ENCODE data around the gene SCGB3A1.
A peak's percentile ranks its signal among the peaks of the same experiment; 100 is the strongest.

Gene SCGB3A1

GRCh38 chr5:180608572-180609310 is 17.4 kb upstream of the SCGB3A1 start:
- Histone ChIP-seq H3K4ac (ENCODE audit: low read length) (no peak overlapping the region), H3K36me3 (replicated peaks in 1 of 2; ENCODE audit: control insufficient read depth in 2 of 2, insufficient read depth in 2 of 2, low read length in 2 of 2) (peaks cover 2 to 30% of the 10 kb centered on the region in 2 donors), H2AFZ (ENCODE audit: low read length) (no peak overlapping the region), H2AK5ac (ENCODE audit: low read depth, low read length) (no peak overlapping the region), H2BK5ac (ENCODE audit: low read length) (peak overlapping the region; percentile 11), H4K8ac (ENCODE audit: low read depth, low read length) (no peak overlapping the region), H2BK15ac (ENCODE audit: low read length) (no peak overlapping the region), H3K27ac (replicated peaks; ENCODE audit: low read length) (no peak overlapping the region), H3K9ac (ENCODE audit: low read depth, low read length, poor library complexity) (no peak overlapping the region), H2BK12ac (ENCODE audit: low read length) (no peak overlapping the region), H3K27me3 (ENCODE audit: control insufficient read depth in 3 of 3, insufficient read depth in 3 of 3, low read depth in 1 of 3, low read length in 3 of 3) (no peaks in the 10 kb centered on the region), H3K79me1 (ENCODE audit: low read depth, low read length) (peaks cover 2% of the 10 kb centered on the region), H4K91ac (ENCODE audit: low read depth, low read length, poor library complexity) (no peak overlapping the region), H3K9me3 (replicated peaks in 1 of 2; ENCODE audit: control insufficient read depth in 2 of 2, insufficient read depth in 1 of 2, low read depth in 1 of 2, low read length in 2 of 2) (peaks cover 0 to 2% of the 10 kb centered on the region in 2 donors), H3K14ac (ENCODE audit: low read length) (peak overlapping the region; percentile 71), H3K18ac (ENCODE audit: low read length) (peak overlapping the region; percentile 38), H3K4me2 (ENCODE audit: insufficient read depth, low read length, poor library complexity, severe bottlenecking) (no peak overlapping the region), H3K23ac (ENCODE audit: low read depth, low read length, poor library complexity) (no peak overlapping the region), H3K4me1 (ENCODE audit: control insufficient read depth in 2 of 2, insufficient read depth in 1 of 2, low read depth in 1 of 2, low read length in 2 of 2) (no peaks in the 10 kb centered on the region), H3K4me3 (ENCODE audit: low read length in 2 of 2) (no peak overlapping the region), H2BK120ac (ENCODE audit: low read depth, low read length) (no peak overlapping the region)
- no peak for DNase-seq (ENCODE audit: low spot score)
- no CpG with 5 or more reads among the region's 26 CpGs for WGBS, 2 donors (ENCODE audit: extremely low coverage in 2 of 2, insufficient read length in 2 of 2, insufficient replicate concordance in 1 of 2)

- H3K4me1 ChIP-seq (ENCODE audit: control insufficient read depth in 2 of 2, insufficient read depth in 1 of 2, low read depth in 1 of 2, low read length in 2 of 2), result no peaks in the 10 kb centered on the region
- H4K91ac ChIP-seq (ENCODE audit: low read depth, low read length, poor library complexity), result no peak overlapping the region
- no peaks in the 10 kb centered on the region for H3K27me3 ChIP-seq (ENCODE audit: control insufficient read depth in 3 of 3, insufficient read depth in 3 of 3, low read depth in 1 of 3, low read length in 3 of 3)
- H2BK12ac ChIP-seq (ENCODE audit: low read length), result no peak overlapping the region
- no peak overlapping the region for H2BK15ac ChIP-seq (ENCODE audit: low read length)
- DNase-seq (ENCODE audit: low spot score), result no peak
- no peak overlapping the region for H3K4ac ChIP-seq (ENCODE audit: low read length)
- peaks cover 0 to 2% of the 10 kb centered on the region in 2 donors for H3K9me3 ChIP-seq (replicated peaks in 1 of 2; ENCODE audit: control insufficient read depth in 2 of 2, insufficient read depth in 1 of 2, low read depth in 1 of 2, low read length in 2 of 2)
- H3K79me1 ChIP-seq (ENCODE audit: low read depth, low read length), result peaks cover 2% of the 10 kb centered on the region
- no peak overlapping the region for H3K14ac ChIP-seq (ENCODE audit: low read length)
- no peak overlapping the region for H4K8ac ChIP-seq (ENCODE audit: low read depth, low read length)
- H3K4me3 ChIP-seq (ENCODE audit: low read length in 2 of 2), result no peak overlapping the region
- no peak overlapping the region for H2AFZ ChIP-seq (ENCODE audit: low read length)
- no peak overlapping the region for H3K18ac ChIP-seq (ENCODE audit: low read length)
- H3K27ac ChIP-seq (replicated peaks; ENCODE audit: low read length), result no peak overlapping the region
- no peak overlapping the region for H3K4me2 ChIP-seq (ENCODE audit: insufficient read depth, low read length, poor library complexity, severe bottlenecking)
- H3K36me3 ChIP-seq (replicated peaks in 1 of 2; ENCODE audit: control insufficient read depth in 2 of 2, insufficient read depth in 2 of 2, low read length in 2 of 2), result peaks cover 2 to 29% of the 10 kb centered on the region in 2 donors
- H2BK5ac ChIP-seq (ENCODE audit: low read length), result no peak overlapping the region
- no CpG with 5 or more reads among the region's 18 CpGs for WGBS, 2 donors (ENCODE audit: extremely low coverage in 2 of 2, insufficient read length in 2 of 2, insufficient replicate concordance in 1 of 2)
- no peak overlapping the region for H2AK5ac ChIP-seq (ENCODE audit: low read depth, low read length)
- no peak overlapping the region for H3K23ac ChIP-seq (ENCODE audit: low read depth, low read length, poor library complexity)
- H2BK120ac ChIP-seq (ENCODE audit: low read depth, low read length), result no peak overlapping the region
- no peak overlapping the region for H3K9ac ChIP-seq (ENCODE audit: low read depth, low read length, poor library complexity)
Observed at GRCh38 chr5:180607861-180608571, 16.7 kb upstream of the SCGB3A1 start.

- no CpG with 5 or more reads among the region's 21 CpGs for WGBS, 2 donors (ENCODE audit: extremely low coverage in 2 of 2, insufficient read length in 2 of 2, insufficient replicate concordance in 1 of 2)
- Histone ChIP-seq H3K18ac (ENCODE audit: low read length) (peak overlapping the region; percentile 49), H3K27me3 (ENCODE audit: control insufficient read depth in 3 of 3, insufficient read depth in 3 of 3, low read depth in 1 of 3, low read length in 3 of 3) (no peaks in the 10 kb centered on the region), H2AFZ (ENCODE audit: low read length) (no peak overlapping the region), H3K4me2 (ENCODE audit: insufficient read depth, low read length, poor library complexity, severe bottlenecking) (no peak overlapping the region), H2BK12ac (ENCODE audit: low read length) (no peak overlapping the region), H2BK120ac (ENCODE audit: low read depth, low read length) (no peak overlapping the region), H3K9me3 (replicated peaks in 1 of 2; ENCODE audit: control insufficient read depth in 2 of 2, insufficient read depth in 1 of 2, low read depth in 1 of 2, low read length in 2 of 2) (no peaks in the 10 kb centered on the region), H2AK5ac (ENCODE audit: low read depth, low read length) (no peak overlapping the region), H4K8ac (ENCODE audit: low read depth, low read length) (no peak overlapping the region), H2BK15ac (ENCODE audit: low read length) (no peak overlapping the region), H4K91ac (ENCODE audit: low read depth, low read length, poor library complexity) (no peak overlapping the region), H3K4me1 (ENCODE audit: control insufficient read depth in 2 of 2, insufficient read depth in 1 of 2, low read depth in 1 of 2, low read length in 2 of 2) (peaks cover 0 to 2% of the 10 kb centered on the region in 2 donors), H2BK5ac (ENCODE audit: low read length) (no peak overlapping the region), H3K14ac (ENCODE audit: low read length) (no peak overlapping the region), H3K36me3 (replicated peaks in 1 of 2; ENCODE audit: control insufficient read depth in 2 of 2, insufficient read depth in 2 of 2, low read length in 2 of 2) (peaks cover 2 to 27% of the 10 kb centered on the region in 2 donors), H3K4ac (ENCODE audit: low read length) (no peak overlapping the region), H3K27ac (replicated peaks; ENCODE audit: low read length) (no peak overlapping the region), H3K79me1 (ENCODE audit: low read depth, low read length) (peaks cover 2% of the 10 kb centered on the region), H3K4me3 (ENCODE audit: low read length in 2 of 2) (no peak overlapping the region), H3K9ac (ENCODE audit: low read depth, low read length, poor library complexity) (no peak overlapping the region), H3K23ac (ENCODE audit: low read depth, low read length, poor library complexity) (peak overlapping the region; percentile 32)
- no peak for DNase-seq (ENCODE audit: low spot score)
Observed at GRCh38 chr5:180606215-180606785, 15.0 kb upstream of the SCGB3A1 start.
